Fibroblast of lung (primary cell): ENCODE measurements around the gene KCNT2. TPM values are rescaled to one million over a fixed set of nuclear protein-coding genes. Genes with fewer than 3 reads are reported as not detected.
A peak's percentile ranks its signal among the peaks of the same experiment; 100 is the strongest.

Experiments used
- DNase-seq, 2 donors: peaks; one replicate each; pipeline versions ENCODE4 v3.0.0 to v3.0.0-alpha.2; 2010; ENCODE audit warnings: low read depth in 2 of 2
- H2AFZ ChIP-seq: 2 replicates; pipeline ENCODE4 v1.5.1; 2012; ENCODE audit warnings: low read length, control low read depth, inconsistent platforms
- H3K27ac ChIP-seq: 2 replicates; pipeline ENCODE4 v1.5.1; 2011; ENCODE audit warnings: low read length, control low read depth; ENCODE audit not compliant: insufficient read depth
- H3K27me3 ChIP-seq: 2 replicates; pipeline ENCODE4 v1.5.1; 2011; ENCODE audit warnings: mild to moderate bottlenecking, low read length; ENCODE audit not compliant: control insufficient read depth, insufficient read depth
- H3K36me3 ChIP-seq: 2 replicates; pipeline ENCODE4 v1.5.1; 2011; ENCODE audit warnings: low read length; ENCODE audit not compliant: control insufficient read depth, insufficient read depth
- H3K4me1 ChIP-seq: 2 replicates; pipeline ENCODE4 v1.5.1; 2011; ENCODE audit warnings: low read length; ENCODE audit not compliant: control insufficient read depth, insufficient read depth; ENCODE audit errors: extremely low read depth
- H3K4me2 ChIP-seq: 2 replicates; pipeline ENCODE4 v1.5.1; 2011; ENCODE audit warnings: low read length, control low read depth; ENCODE audit not compliant: insufficient read depth; ENCODE audit errors: extremely low read depth
- H3K4me3 ChIP-seq, 4 experiments: fragments of 200-600 bp in 1 of 4; sonication (generic) in 1 of 4; replicated peaks in 1 of 4; 2 replicates each; pipeline ENCODE4 v1.5.1; 2011 to 2016; ENCODE audit warnings: low read length in 4 of 4, low read depth in 3 of 4, mild to moderate bottlenecking in 3 of 4, control low read depth in 2 of 4, inconsistent platforms in 1 of 4, mixed read lengths in 1 of 4; ENCODE audit not compliant: insufficient read depth in 1 of 4; ENCODE audit errors: control extremely low read depth in 1 of 4
- H3K79me2 ChIP-seq: 2 replicates; pipeline ENCODE4 v1.5.1; 2012; ENCODE audit warnings: mild to moderate bottlenecking, low read length, inconsistent platforms; ENCODE audit not compliant: control insufficient read depth, insufficient read depth
- H3K9ac ChIP-seq: 2 replicates; pipeline ENCODE4 v1.5.1; 2011; ENCODE audit warnings: mild to moderate bottlenecking, low read length, control low read depth; ENCODE audit not compliant: insufficient read depth
- H3K9me3 ChIP-seq: 2 replicates; pipeline ENCODE4 v1.5.1; 2012; ENCODE audit warnings: low read depth, low read length; ENCODE audit not compliant: control insufficient read depth, insufficient read depth
- H4K20me1 ChIP-seq: 2 replicates; pipeline ENCODE4 v1.5.1; 2011; ENCODE audit warnings: low read length; ENCODE audit not compliant: control insufficient read depth, insufficient read depth; ENCODE audit errors: extremely low read depth
- CTCF ChIP-seq, 2 donors: IDR thresholded peaks in 1 of 2; conservative IDR thresholded peaks in 1 of 2; 1 replicate in 1 of 2; 2 replicates in 1 of 2; pipeline ENCODE4 v1.5.1; 2011 to 2012; ENCODE audit warnings: low read length in 2 of 2, control low read depth in 1 of 2, inconsistent platforms in 1 of 2, low read depth in 1 of 2, mild to moderate bottlenecking in 1 of 2
- EZH2 ChIP-seq: IDR thresholded peaks from 2 replicates; pipeline ENCODE4 v1.5.1; 2012; ENCODE audit warnings: low read length, control low read depth, mild to moderate bottlenecking; ENCODE audit errors: missing control alignments
- polyA plus RNA-seq, 2 donors: library from polyadenylated mRNA; depleted of rRNA in 1 of 2; stranded (reverse) in 1 of 2; unstranded in 1 of 2; fragments of >200 nt; gene quantifications; 2 replicates each; pipeline ENCODE4 v1.2.1, GENCODE V29; 2011 to 2012; ENCODE audit warnings: missing spikeins in 1 of 2
- total RNA-seq: library from RNA; depleted of rRNA; stranded (reverse); fragments of >200 nt; gene quantifications from 2 replicates; pipeline ENCODE4 v1.2.1, GENCODE V29; 2014

The KCNT2 gene
- total and polyA plus RNA-seq, 2 donors (not counting 1 experiment from before 2014, with no cell fraction given): 0.96 to 8.1 TPM

DNA sequence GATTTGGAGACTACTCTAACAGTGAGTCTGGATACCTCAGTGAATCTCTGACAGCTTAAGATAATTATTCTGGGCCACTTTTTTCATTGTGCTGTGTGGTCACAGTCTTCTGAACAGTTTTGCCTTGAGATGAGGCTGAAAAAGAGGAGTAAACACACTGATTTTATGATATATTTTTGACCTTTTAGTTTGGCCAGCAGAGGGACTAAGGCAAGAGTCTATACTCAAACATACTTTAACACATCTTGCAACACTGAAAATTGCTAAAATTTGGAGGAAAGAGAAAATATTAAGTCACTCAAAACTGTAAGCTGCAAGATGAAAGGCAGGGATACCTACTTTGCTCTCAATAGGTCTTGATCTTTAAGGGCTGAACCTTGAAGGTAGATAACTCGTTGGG lies 182.7 kb downstream of the KCNT2 start:
- H3K79me2 ChIP-seq: no peaks in the 10 kb centered on the region
- no peaks in the 10 kb centered on the region for H3K4me1 ChIP-seq
- H3K27me3 ChIP-seq: no peaks in the 10 kb centered on the region
- H3K36me3 ChIP-seq: no peaks in the 10 kb centered on the region
- H4K20me1 ChIP-seq: no peaks in the 10 kb centered on the region
- H3K9ac ChIP-seq: no peak overlapping the region
- H3K4me2 ChIP-seq: no peak overlapping the region
- no peak for DNase-seq
- H3K4me3 ChIP-seq: no peak overlapping the region
- no peaks in the 10 kb centered on the region for H3K9me3 ChIP-seq
- H3K27ac ChIP-seq: no peak overlapping the region
- no peak overlapping the region for H2AFZ ChIP-seq
- TF ChIP-seq CTCF (conservative IDR thresholded peaks at IDR 0.05 in 1 of 2, IDR thresholded peaks at IDR 0.05 in 1 of 2; ENCODE audit: low read depth in 1 of 2, low read length in 2 of 2): peak; percentile 13 to 14
- no peak for TF ChIP-seq EZH2

DNA sequence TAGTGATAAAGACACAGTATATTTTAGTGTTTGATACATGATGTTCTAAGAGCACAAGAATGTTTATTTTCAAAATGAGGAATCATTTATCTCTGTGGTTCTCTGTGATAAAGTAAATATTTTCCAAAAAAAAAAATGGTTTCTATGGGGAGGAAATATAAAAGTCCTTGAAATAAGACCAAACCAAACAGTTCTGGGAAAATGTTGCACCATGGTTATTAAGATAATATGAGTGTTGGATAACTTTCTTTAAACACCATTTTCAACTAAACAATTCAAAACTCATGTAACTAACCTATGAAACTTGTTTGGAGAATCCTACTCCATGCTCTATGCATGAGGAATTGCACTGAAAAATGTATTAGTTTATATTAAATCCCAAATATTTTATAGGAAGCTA lies 184.6 kb downstream of the KCNT2 start:
- no peaks in the 10 kb centered on the region for H4K20me1 ChIP-seq
- H3K27ac ChIP-seq: no peak overlapping the region
- H3K9ac ChIP-seq: no peak overlapping the region
- no peaks in the 10 kb centered on the region for H3K9me3 ChIP-seq
- H3K4me1 ChIP-seq: no peaks in the 10 kb centered on the region
- no peak overlapping the region for H3K4me2 ChIP-seq
- peak; percentile 45 to 76 for DNase-seq
- no peaks in the 10 kb centered on the region for H3K27me3 ChIP-seq
- no peaks in the 10 kb centered on the region for H3K36me3 ChIP-seq
- H3K79me2 ChIP-seq: no peaks in the 10 kb centered on the region
- no peak for TF ChIP-seq EZH2
- no peak for TF ChIP-seq CTCF (conservative IDR thresholded peaks at IDR 0.05 in 1 of 2, IDR thresholded peaks at IDR 0.05 in 1 of 2; ENCODE audit: low read depth in 1 of 2, low read length in 2 of 2)
- H3K4me3 ChIP-seq: no peak overlapping the region
- H2AFZ ChIP-seq: no peak overlapping the region

- DNase-seq: no peak
- H3K27me3 ChIP-seq: no peaks in the 10 kb centered on the region
- no peak overlapping the region for H3K4me2 ChIP-seq
- TF ChIP-seq EZH2 (no peak), CTCF (conservative IDR thresholded peaks at IDR 0.05 in 1 of 2, IDR thresholded peaks at IDR 0.05 in 1 of 2; ENCODE audit: low read depth in 1 of 2, low read length in 2 of 2) (no peak)
- H3K36me3 ChIP-seq: no peaks in the 10 kb centered on the region
- H2AFZ ChIP-seq: no peak overlapping the region
- H3K4me1 ChIP-seq: no peaks in the 10 kb centered on the region
- no peaks in the 10 kb centered on the region for H3K79me2 ChIP-seq
- H3K4me3 ChIP-seq: no peak overlapping the region
- no peak overlapping the region for H3K27ac ChIP-seq
- no peaks in the 10 kb centered on the region for H4K20me1 ChIP-seq
- no peaks in the 10 kb centered on the region for H3K9me3 ChIP-seq
- H3K9ac ChIP-seq: no peak overlapping the region
Measured at GRCh38 chr1:196418772-196419171, 189.5 kb downstream of the KCNT2 start.
